OCI-LY3 (cell line): Measurements from ENCODE around the gene CD200R1.

Experiments used
- H2AFZ ChIP-seq: fragments of 200-600, 300-600 bp; shearing (Covaris generic); 2 replicates; pipeline ENCODE4 v1.6.0; 2014; ENCODE audit warnings: antibody characterized with exemption, low read depth, low read length
- H3K27ac ChIP-seq: fragments of 200-600, 300-600 bp; sonication (generic); 2 replicates; pipeline ENCODE4 v1.5.1; 2014; ENCODE audit warnings: mild to moderate bottlenecking, low read length, moderate library complexity, mixed read lengths
- H3K27me3 ChIP-seq: fragments of 200-600, 300-600 bp; sonication (generic); 2 replicates; pipeline ENCODE4 v1.6.1; 2014; ENCODE audit warnings: low read depth, low read length, mixed read lengths
- H3K36me3 ChIP-seq: fragments of 200-600, 300-600 bp; sonication (generic); replicated peaks from 2 replicates; pipeline ENCODE3; 2014; ENCODE audit warnings: low read depth, low read length, mixed read lengths
- H3K4me1 ChIP-seq: fragments of 300-600, 200-600 bp; sonication (generic); 2 replicates; pipeline ENCODE4 v1.6.1; 2014; ENCODE audit warnings: low read length, mixed read lengths
- H3K4me2 ChIP-seq: fragments of 200-600, 300-600 bp; sonication (generic); 2 replicates; pipeline ENCODE4 v1.6.1; 2014; ENCODE audit warnings: low read length, mixed read lengths
- H3K4me3 ChIP-seq: fragments of 300-600, 200-600 bp; sonication (generic); 2 replicates; pipeline ENCODE4 v1.5.1; 2014; ENCODE audit warnings: antibody characterized with exemption, mild to moderate bottlenecking, low read length, moderate library complexity
- H3K79me2 ChIP-seq: fragments of 300-600, 200-600 bp; shearing (Covaris generic); 2 replicates; pipeline ENCODE4 v1.6.1; 2014; ENCODE audit warnings: mild to moderate bottlenecking, low read length, mixed read lengths
- H3K9ac ChIP-seq: fragments of 300-600, 200-600 bp; shearing (Covaris generic); 2 replicates; pipeline ENCODE4 v1.6.0; 2014; ENCODE audit warnings: mild to moderate bottlenecking, low read length, moderate library complexity
- H3K9me3 ChIP-seq: fragments of 200-600, 300-600 bp; shearing (Covaris generic); 2 replicates; pipeline ENCODE4 v1.6.1; 2014; ENCODE audit warnings: low read length, mixed read lengths; ENCODE audit not compliant: insufficient read depth
- H4K20me1 ChIP-seq: fragments of 200-600, 300-600 bp; sonication (generic); 2 replicates; pipeline ENCODE4 v1.6.1; 2016; ENCODE audit warnings: low read length, mixed read lengths; ENCODE audit not compliant: insufficient read depth
- CTCF ChIP-seq: fragments of 200-600, 300-600 bp; sonication (generic); IDR thresholded peaks from 2 replicates; pipeline ENCODE4 v1.5.1; 2014; ENCODE audit warnings: antibody characterized with exemption, low read length, low read depth
- EZH2phosphoT487 ChIP-seq: fragments of 200-600 bp; shearing (Covaris generic); IDR thresholded peaks from 2 replicates; pipeline ENCODE4 v1.6.1; 2018; ENCODE audit warnings: antibody characterized with exemption, mixed run types, low read depth

The CD200R1 gene

GRCh38 chr3:112976001-112976400, 1.1 kb upstream of the CD200R1 start:
- Histone ChIP-seq H3K27ac (peak overlapping the region; percentile 95), H3K4me1 (peaks cover 90% of the 10 kb centered on the region), H3K9me3 (no peaks in the 10 kb centered on the region), H3K4me2 (peak overlapping the region; percentile 77), H2AFZ (peak overlapping the region; percentile 35; the same call in 1 of the 2 replicates), H3K4me3 (peak overlapping the region; percentile 80), H4K20me1 (no peaks in the 10 kb centered on the region), H3K36me3 (no peaks in the 10 kb centered on the region), H3K27me3 (no peaks in the 10 kb centered on the region), H3K79me2 (peaks cover 43% of the 10 kb centered on the region), H3K9ac (peak overlapping the region; percentile 90)
- TF ChIP-seq EZH2phosphoT487 (no peak), CTCF (no peak)

GRCh38 chr3:112974178-112974517, 755 bp downstream of the CD200R1 start:
- peaks cover 84% of the 10 kb centered on the region for H3K4me1 ChIP-seq

GRCh38 chr3:112973325-112974177, 1.4 kb downstream of the CD200R1 start:
- TF ChIP-seq CTCF (no peak), EZH2phosphoT487 (no peak)

More at GRCh38 chr3:112974178-112974517, 755 bp downstream of the CD200R1 start:
- no peaks in the 10 kb centered on the region for H3K36me3 ChIP-seq
- no peak overlapping the region for H2AFZ ChIP-seq
- H3K4me3 ChIP-seq: peak overlapping the region; percentile 80
- H3K4me2 ChIP-seq: peak overlapping the region; percentile 77
- H4K20me1 ChIP-seq: peaks cover 4% of the 10 kb centered on the region; the same call in 1 of the 2 replicates
- TF ChIP-seq CTCF: no peak
- no peak for TF ChIP-seq EZH2phosphoT487
- H3K9ac ChIP-seq: peak overlapping the region; percentile 90
- no peaks in the 10 kb centered on the region for H3K27me3 ChIP-seq
- H3K9me3 ChIP-seq: no peaks in the 10 kb centered on the region
- H3K27ac ChIP-seq: peak overlapping the region; percentile 95
- peaks cover 61% of the 10 kb centered on the region for H3K79me2 ChIP-seq

DNA sequence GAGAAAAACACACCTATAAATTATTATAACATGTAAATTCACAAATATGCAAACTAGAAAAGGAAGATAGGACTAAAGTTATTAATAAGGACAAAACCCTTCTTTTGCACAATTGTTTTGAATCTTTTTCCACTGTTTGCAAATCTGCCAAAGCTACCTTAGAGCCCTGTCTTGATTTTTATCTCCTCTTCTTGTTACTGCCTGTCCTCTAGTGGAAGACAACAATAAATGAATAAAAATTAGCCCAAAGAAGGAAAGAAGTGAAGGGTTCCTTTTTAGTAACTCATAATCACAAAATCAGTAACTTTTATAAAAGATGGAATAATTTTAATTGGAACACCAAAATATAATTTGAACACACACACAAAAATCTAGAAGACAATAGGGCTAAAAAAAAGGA, 2.7 kb downstream of the CD200R1 start:
- Histone ChIP-seq H2AFZ (no peak overlapping the region), H3K27me3 (no peaks in the 10 kb centered on the region), H3K79me2 (peaks cover 77% of the 10 kb centered on the region), H3K4me3 (peak overlapping the region; percentile 80), H3K27ac (peak overlapping the region; percentile 95), H4K20me1 (peaks cover 4% of the 10 kb centered on the region; the same call in 1 of the 2 replicates), H3K4me2 (peak overlapping the region; percentile 77), H3K36me3 (no peaks in the 10 kb centered on the region), H3K9me3 (no peaks in the 10 kb centered on the region), H3K4me1 (peaks cover 85% of the 10 kb centered on the region), H3K9ac (peak overlapping the region; percentile 90)
- TF ChIP-seq EZH2phosphoT487 (no peak), CTCF (peak; percentile 60)

More at GRCh38 chr3:112973325-112974177, 1.4 kb downstream of the CD200R1 start:
- Histone ChIP-seq H3K4me3 (peak overlapping the region; percentile 80), H3K9ac (peak overlapping the region; percentile 90), H3K27ac (peak overlapping the region; percentile 95), H4K20me1 (peaks cover 4% of the 10 kb centered on the region; the same call in 1 of the 2 replicates), H2AFZ (no peak overlapping the region), H3K9me3 (no peaks in the 10 kb centered on the region), H3K79me2 (peaks cover 67% of the 10 kb centered on the region), H3K27me3 (no peaks in the 10 kb centered on the region), H3K4me2 (peak overlapping the region; percentile 77), H3K36me3 (no peaks in the 10 kb centered on the region), H3K4me1 (peaks cover 85% of the 10 kb centered on the region)
